NB4 (cell line): ENCODE data around the gene CDH13.

Experiments used
- POLR2A ChIP-seq: IDR thresholded peaks from 2 replicates; pipeline ENCODE4 v1.6.1; 2011; ENCODE audit warnings: mild to moderate bottlenecking; ENCODE audit not compliant: insufficient read length; ENCODE audit errors: extremely low read depth
- TF ChIP-seq, protein P1 (sequence below): IDR thresholded peaks from one replicate; pipeline ENCODE4 v1.5.1; 2012; ENCODE audit warnings: low read depth, low read length
- TF ChIP-seq, protein P2 (sequence below): IDR thresholded peaks from 2 replicates; pipeline ENCODE4 v1.6.1; 2011; ENCODE audit warnings: low read depth, low read length

DNA sequence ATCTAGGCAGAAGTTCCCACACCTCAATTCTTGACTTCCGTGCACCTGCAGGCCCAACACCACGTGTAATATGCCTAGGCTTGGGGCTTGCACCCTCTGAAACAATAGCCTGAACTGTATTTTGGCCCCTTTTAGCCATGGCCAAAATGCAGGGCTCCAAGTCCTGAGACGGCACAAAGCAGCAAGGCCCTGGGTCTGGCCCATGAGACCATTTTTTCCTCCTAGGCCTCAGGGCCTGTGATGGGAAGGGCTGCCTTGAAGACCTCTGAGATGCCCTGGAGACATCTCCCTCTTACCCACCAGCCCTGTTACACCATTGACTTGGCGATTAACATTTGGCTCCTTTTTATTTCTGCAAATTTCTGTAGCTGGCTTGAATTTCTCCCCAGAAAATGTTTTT, 238.6 kb downstream of the CDH13 start:
- TF ChIP-seq, protein P1, sequence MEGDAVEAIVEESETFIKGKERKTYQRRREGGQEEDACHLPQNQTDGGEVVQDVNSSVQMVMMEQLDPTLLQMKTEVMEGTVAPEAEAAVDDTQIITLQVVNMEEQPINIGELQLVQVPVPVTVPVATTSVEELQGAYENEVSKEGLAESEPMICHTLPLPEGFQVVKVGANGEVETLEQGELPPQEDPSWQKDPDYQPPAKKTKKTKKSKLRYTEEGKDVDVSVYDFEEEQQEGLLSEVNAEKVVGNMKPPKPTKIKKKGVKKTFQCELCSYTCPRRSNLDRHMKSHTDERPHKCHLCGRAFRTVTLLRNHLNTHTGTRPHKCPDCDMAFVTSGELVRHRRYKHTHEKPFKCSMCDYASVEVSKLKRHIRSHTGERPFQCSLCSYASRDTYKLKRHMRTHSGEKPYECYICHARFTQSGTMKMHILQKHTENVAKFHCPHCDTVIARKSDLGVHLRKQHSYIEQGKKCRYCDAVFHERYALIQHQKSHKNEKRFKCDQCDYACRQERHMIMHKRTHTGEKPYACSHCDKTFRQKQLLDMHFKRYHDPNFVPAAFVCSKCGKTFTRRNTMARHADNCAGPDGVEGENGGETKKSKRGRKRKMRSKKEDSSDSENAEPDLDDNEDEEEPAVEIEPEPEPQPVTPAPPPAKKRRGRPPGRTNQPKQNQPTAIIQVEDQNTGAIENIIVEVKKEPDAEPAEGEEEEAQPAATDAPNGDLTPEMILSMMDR, result no peak
- TF ChIP-seq, protein P2, sequence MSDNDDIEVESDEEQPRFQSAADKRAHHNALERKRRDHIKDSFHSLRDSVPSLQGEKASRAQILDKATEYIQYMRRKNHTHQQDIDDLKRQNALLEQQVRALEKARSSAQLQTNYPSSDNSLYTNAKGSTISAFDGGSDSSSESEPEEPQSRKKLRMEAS, result no peak
- no peak for TF ChIP-seq POLR2A
